Measurements from ENCODE around the gene DYNLT2B. TPM values are rescaled to one million over a fixed set of nuclear protein-coding genes. Genes with fewer than 3 reads are reported as not detected.

Gene DYNLT2B
- total RNA-seq, 2 donors from 2014 or later: 4.0 to 7.6 TPM

- Histone ChIP-seq H3K27ac (peak overlapping the region; percentile 34), H3K4me3 (no peak overlapping the region), H3K9ac (ENCODE audit: low read depth in 2 of 2, low read length in 2 of 2) (no peak overlapping the region), H3K4me1 (peaks cover 6% of the 10 kb centered on the region), H3K36me3 (no peaks in the 10 kb centered on the region), H3K9me3 (no peaks in the 10 kb centered on the region), H3K27me3 (no peaks in the 10 kb centered on the region)
- no peak for DNase-seq
- TF ChIP-seq, protein P1, sequence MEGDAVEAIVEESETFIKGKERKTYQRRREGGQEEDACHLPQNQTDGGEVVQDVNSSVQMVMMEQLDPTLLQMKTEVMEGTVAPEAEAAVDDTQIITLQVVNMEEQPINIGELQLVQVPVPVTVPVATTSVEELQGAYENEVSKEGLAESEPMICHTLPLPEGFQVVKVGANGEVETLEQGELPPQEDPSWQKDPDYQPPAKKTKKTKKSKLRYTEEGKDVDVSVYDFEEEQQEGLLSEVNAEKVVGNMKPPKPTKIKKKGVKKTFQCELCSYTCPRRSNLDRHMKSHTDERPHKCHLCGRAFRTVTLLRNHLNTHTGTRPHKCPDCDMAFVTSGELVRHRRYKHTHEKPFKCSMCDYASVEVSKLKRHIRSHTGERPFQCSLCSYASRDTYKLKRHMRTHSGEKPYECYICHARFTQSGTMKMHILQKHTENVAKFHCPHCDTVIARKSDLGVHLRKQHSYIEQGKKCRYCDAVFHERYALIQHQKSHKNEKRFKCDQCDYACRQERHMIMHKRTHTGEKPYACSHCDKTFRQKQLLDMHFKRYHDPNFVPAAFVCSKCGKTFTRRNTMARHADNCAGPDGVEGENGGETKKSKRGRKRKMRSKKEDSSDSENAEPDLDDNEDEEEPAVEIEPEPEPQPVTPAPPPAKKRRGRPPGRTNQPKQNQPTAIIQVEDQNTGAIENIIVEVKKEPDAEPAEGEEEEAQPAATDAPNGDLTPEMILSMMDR (IDR thresholded peaks at IDR 0.05): no peak
- intact Hi-C loops (cut with DNase I): no loop called here
These were observed 49.5 kb downstream of the DYNLT2B start for GRCh38 chr3:196268284-196269163.

DNA sequence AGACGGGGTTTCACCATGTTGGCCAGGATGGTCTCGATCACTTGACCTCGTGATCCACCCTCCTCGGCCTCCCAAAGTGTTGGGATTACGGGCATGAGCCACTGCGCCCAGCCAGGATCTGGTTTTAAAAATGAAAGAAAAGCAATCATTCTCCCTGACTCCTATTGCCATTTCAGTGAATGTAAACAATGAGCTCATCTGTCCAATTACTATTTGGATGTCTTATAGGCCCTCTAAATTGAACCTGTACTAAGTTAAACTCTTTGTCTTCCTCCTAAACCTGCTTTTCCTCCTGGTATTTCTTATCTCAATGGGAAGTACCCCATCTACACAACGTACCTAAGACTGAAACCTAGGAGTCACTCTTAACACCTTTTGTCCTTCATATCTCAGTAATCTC is 54.2 kb downstream of the DYNLT2B start:
- intact Hi-C loops (cut with DNase I): no loop called here
- TF ChIP-seq, protein P1 (IDR thresholded peaks at IDR 0.05): no peak
- H3K27ac ChIP-seq: peak overlapping the region; percentile 11
- peaks cover 6% of the 10 kb centered on the region for H3K4me1 ChIP-seq
- DNase-seq: no peak
- no peaks in the 10 kb centered on the region for H3K9me3 ChIP-seq
- no peak overlapping the region for H3K9ac ChIP-seq (ENCODE audit: low read depth in 2 of 2, low read length in 2 of 2)
- no peaks in the 10 kb centered on the region for H3K27me3 ChIP-seq
- H3K4me3 ChIP-seq: no peak overlapping the region
- H3K36me3 ChIP-seq: no peaks in the 10 kb centered on the region

GRCh38 chr3:196260784-196261183 is 57.3 kb downstream of the DYNLT2B start:
- TF ChIP-seq, protein P1 (IDR thresholded peaks at IDR 0.05): no peak

DNA sequence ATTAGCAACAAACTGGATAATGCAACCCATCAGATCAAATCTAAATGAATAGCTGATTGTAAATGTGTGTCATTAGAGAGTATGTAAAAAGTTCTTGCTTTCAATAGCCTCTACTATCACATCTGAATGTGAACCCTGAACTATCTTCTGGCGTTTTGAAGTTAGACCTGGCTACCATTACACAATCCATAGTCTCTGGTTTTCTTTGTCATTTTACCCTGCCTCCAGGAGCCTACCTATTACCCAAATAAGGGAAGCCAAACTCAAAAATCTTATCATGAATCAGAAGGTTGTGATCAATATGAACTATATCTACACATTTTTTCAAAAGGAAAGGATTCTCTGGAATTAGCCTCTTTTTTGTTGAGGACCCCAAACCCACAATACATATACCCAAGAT is 62.3 kb downstream of the DYNLT2B start:
- DNase-seq: no peak
- Histone ChIP-seq H3K4me3 (no peak overlapping the region), H3K9ac (ENCODE audit: low read depth in 2 of 2, low read length in 2 of 2) (no peak overlapping the region), H3K27me3 (no peaks in the 10 kb centered on the region), H3K36me3 (no peaks in the 10 kb centered on the region), H3K27ac (no peak overlapping the region), H3K4me1 (no peaks in the 10 kb centered on the region), H3K9me3 (no peaks in the 10 kb centered on the region)
- TF ChIP-seq, protein P1 (IDR thresholded peaks at IDR 0.05): no peak
- intact Hi-C loops (cut with DNase I): no loop called here

More at GRCh38 chr3:196260784-196261183, 57.3 kb downstream of the DYNLT2B start:
- no peaks in the 10 kb centered on the region for H3K4me1 ChIP-seq
- no peak overlapping the region for H3K9ac ChIP-seq (ENCODE audit: low read depth in 2 of 2, low read length in 2 of 2)
- no peak overlapping the region for H3K4me3 ChIP-seq
- no peaks in the 10 kb centered on the region for H3K36me3 ChIP-seq
- intact Hi-C loops (cut with DNase I): no loop called here
- no peak overlapping the region for H3K27ac ChIP-seq
- H3K27me3 ChIP-seq: no peaks in the 10 kb centered on the region
- H3K9me3 ChIP-seq: no peaks in the 10 kb centered on the region
- DNase-seq: no peak

GRCh38 chr3:196254376-196255283 is 63.4 kb downstream of the DYNLT2B start:
- Histone ChIP-seq H3K4me1 (no peaks in the 10 kb centered on the region), H3K27me3 (no peaks in the 10 kb centered on the region), H3K36me3 (no peaks in the 10 kb centered on the region), H3K4me3 (no peak overlapping the region), H3K9ac (ENCODE audit: low read depth in 2 of 2, low read length in 2 of 2) (no peak overlapping the region), H3K9me3 (no peaks in the 10 kb centered on the region), H3K27ac (no peak overlapping the region)
- TF ChIP-seq, protein P1 (IDR thresholded peaks at IDR 0.05): no peak
- DNase-seq: no peak
- intact Hi-C loops (cut with DNase I): no loop called here
